GM12878 (cell line): ENCODE data around the gene ZBTB22. TPM values are rescaled to one million over a fixed set of nuclear protein-coding genes. Genes with fewer than 3 reads are reported as not detected.

ENCODE experiments used
- ATAC-seq: fragments of 200-7000 bp; cut with Tn5 transposase; 3 replicates; pipeline ENCODE4 v1.9.1; 2020; ENCODE audit warnings: mild to moderate bottlenecking, moderate library complexity
- BruUV-seq: library from RNA; stranded (reverse); fragments of 400-500 nt; replicated peaks from 2 replicates; lab custom pipeline; 2021; lab: Mats Ljungman, UMichigan
- CTCF ChIA-PET: fragments of 300-600 bp; sonication (Branson Sonifier 250); formaldehyde crosslinking; extraction: SDS; loops from one replicate; lab custom pipeline; 2021; ENCODE audit warnings: inconsistent platforms; lab: Yijun Ruan, JAX
- POLR2A ChIA-PET: fragments of 350-600 bp; formaldehyde crosslinking; extraction: SDS; loops from one replicate; lab custom pipeline; 2021; ENCODE audit warnings: inconsistent platforms; lab: Charles Lee
- RAD21 ChIA-PET: fragments of 300-600 bp; sonication (Branson Sonifier 250); formaldehyde crosslinking; loops from one replicate; lab custom pipeline; 2023; ENCODE audit warnings: antibody characterized with exemption; ENCODE audit not compliant: unreplicated experiment; lab: Charles Lee
- SMC1A ChIA-PET: fragments of 300-600 bp; sonication (Branson Sonifier 250); formaldehyde crosslinking; loops from one replicate; lab custom pipeline; 2023; ENCODE audit not compliant: unreplicated experiment, uncharacterized antibody; lab: Charles Lee
- DNase-seq: peaks from one replicate; pipeline ENCODE4 v3.0.0-alpha.2; 2011; ENCODE audit warnings: low read depth, low spot score
- FAIRE-seq: peaks from 3 replicates; lab custom pipeline; 2011; peaks lifted over from hg19 to GRCh38; lab: Jason Lieb, UNC
- H2AFZ ChIP-seq: 2 replicates; pipeline ENCODE4 v1.6.0; 2011; ENCODE audit warnings: low read depth, low read length, control low read depth; ENCODE audit not compliant: control insufficient read depth
- H3K27ac ChIP-seq: 2 replicates; pipeline ENCODE4 v1.5.1; 2011; ENCODE audit warnings: control low read depth; ENCODE audit not compliant: control insufficient read depth, insufficient read depth
- H3K27me3 ChIP-seq, 2 experiments: replicated peaks in 1 of 2; 2 replicates each; pipeline versions ENCODE4 v1.6.0 to v1.6.1; 2011; ENCODE audit warnings: low read length in 1 of 2; ENCODE audit not compliant: control insufficient read depth in 2 of 2, insufficient read depth in 2 of 2
- H3K36me3 ChIP-seq, 2 experiments: 2 replicates each; pipeline ENCODE4 v1.5.1; 2011; ENCODE audit warnings: low read length in 1 of 2; ENCODE audit not compliant: control insufficient read depth in 2 of 2, insufficient read depth in 2 of 2
- H3K4me1 ChIP-seq: 2 replicates; pipeline ENCODE4 v1.6.1; 2011; ENCODE audit warnings: mild to moderate bottlenecking, low read length, moderate library complexity, mixed read lengths; ENCODE audit not compliant: control insufficient read depth, insufficient read depth
- H3K4me2 ChIP-seq: 2 replicates; pipeline ENCODE4 v1.6.0; 2011; ENCODE audit warnings: control low read depth; ENCODE audit not compliant: control insufficient read depth, insufficient read depth
- H3K4me3 ChIP-seq: fragments of 200-600 bp; sonication (generic); 2 replicates; pipeline ENCODE4 v1.5.1; 2016
- H3K79me2 ChIP-seq: 2 replicates; pipeline ENCODE4 v1.6.0; 2011; ENCODE audit warnings: low read length; ENCODE audit not compliant: control insufficient read depth, insufficient read depth
- H3K9ac ChIP-seq: 2 replicates; pipeline ENCODE4 v1.8.0; 2011; ENCODE audit warnings: low read length, control low read depth, mixed read lengths; ENCODE audit not compliant: control insufficient read depth, insufficient read depth
- H3K9me3 ChIP-seq: replicated peaks from 3 replicates; pipeline ENCODE4 v1.5.1; 2011; ENCODE audit warnings: mild to moderate bottlenecking, low read length; ENCODE audit not compliant: control insufficient read depth, insufficient read depth
- H4K20me1 ChIP-seq: 2 replicates; pipeline ENCODE4 v1.6.0; 2011; ENCODE audit not compliant: control insufficient read depth, insufficient read depth
- ATF2 ChIP-seq: IDR thresholded peaks from 2 replicates; pipeline ENCODE4 v1.6.1; 2012; ENCODE audit warnings: low read length, inconsistent platforms
- MXI1 ChIP-seq: fragments of 150-350 bp; IDR thresholded peaks from 2 replicates; pipeline ENCODE4 v1.6.1; 2011; ENCODE audit warnings: low read depth, mild to moderate bottlenecking, inconsistent platforms, low read length, improper control_type of control experiment
- TBL1XR1 ChIP-seq: IDR thresholded peaks from 2 replicates; pipeline ENCODE4 v1.6.1; 2012; ENCODE audit warnings: low read depth, low read length, improper control_type of control experiment
- YY1 ChIP-seq: IDR thresholded peaks from 2 replicates; pipeline ENCODE4 v1.6.1; 2011; ENCODE audit warnings: low read depth, mild to moderate bottlenecking, low read length
- WGBS: methylation state at CpG from one replicate; pipeline ENCODE4 v1.1.6; 2016; ENCODE audit warnings: low lambda C conversion rate; ENCODE audit not compliant: insufficient replicate concordance, insufficient coverage; ENCODE audit errors: missing lambda C conversion rate; 5-methylcytosine and 5-hydroxymethylcytosine counted together
- in situ Hi-C: fragments of 300-500 bp; cut with MboI; formaldehyde crosslinking; loops from 9 replicates; pipeline ENCODE4 v1.14.3; 2018; ENCODE audit warnings: mixed read lengths
- intact Hi-C: fragments of 100-400 bp; cut with micrococcal nuclease; formaldehyde crosslinking; loops from one replicate; pipeline ENCODE4 v1.14.2; 2022; ENCODE audit not compliant: unreplicated experiment
- polyA plus RNA-seq, 11 experiments: library from polyadenylated mRNA; depleted of rRNA in 4 of 11; unstranded in 6 of 11; stranded (reverse) in 5 of 11; fragments of >200 nt; fragmentation: Nextera tagmentation in 4 of 11; fragmentation: Illumina TruSeq in 1 of 11; extraction: Ambion mirVana in 4 of 11; extraction: Trizol in 1 of 11; gene quantifications; 1 replicate in 1 of 11; 2 replicates in 10 of 11; pipeline versions ENCODE4 v1.2.1 to v1.2.3, GENCODE V29; 2011 to 2016; ENCODE audit warnings: inconsistent platforms in 2 of 11, missing spikeins in 2 of 11, low read depth in 1 of 11
- total RNA-seq, 4 experiments: library from RNA; depleted of rRNA in 3 of 4; stranded (reverse); fragments of >200 nt in 3 of 4; fragmentation: Illumina TruSeq in 1 of 4; extraction: Trizol in 1 of 4; gene quantifications; 2 replicates each; pipeline versions ENCODE4 v1.2.1 to v1.2.3, GENCODE V29; 2013 to 2021

ZBTB22 gene
- total and polyA plus RNA-seq, 10 of the 15 experiments (the other 5 are each of a cell fraction or from before 2014, with no cell fraction given) = 0.11 to 9.9 (median 4.8) TPM

DNA sequence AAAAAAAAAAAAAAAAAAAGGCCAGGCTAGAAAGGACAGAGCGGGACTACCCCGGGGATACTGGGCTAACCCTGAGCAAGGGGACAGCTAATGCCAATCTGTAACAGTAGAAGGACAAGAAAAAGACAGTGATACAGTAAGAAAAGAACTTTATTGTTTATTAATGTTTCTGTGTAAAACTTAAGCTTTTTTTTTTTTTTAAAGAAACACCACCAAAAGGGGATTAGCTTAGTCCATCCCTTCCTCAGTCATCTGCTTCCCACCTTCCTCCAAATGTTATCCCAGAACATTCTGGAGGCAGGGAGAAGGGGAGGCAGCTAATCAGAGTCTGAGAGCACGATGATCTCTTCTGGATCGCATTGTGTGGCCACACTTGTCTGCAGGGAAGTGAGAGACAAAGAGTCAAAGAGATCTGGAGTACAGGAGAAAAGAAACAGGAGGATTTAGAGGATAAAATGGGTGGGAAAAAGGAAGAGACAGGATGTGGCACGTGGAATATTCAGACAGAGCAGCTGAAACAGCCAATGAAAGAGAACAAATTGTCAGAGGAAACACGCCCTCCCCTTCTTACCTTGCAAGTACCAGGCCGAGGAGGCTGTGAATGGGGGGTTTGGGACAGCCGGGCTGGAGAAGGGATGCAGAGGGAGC is 1.0 kb upstream of the ZBTB22 start:
- POLR2A ChIA-PET = interaction anchor here (0.7 to 2.0 kb wide), 13 partner anchors 10 to 906 kb away, joined by 3 to 12 read pairs (median 6); partner anchors contain the start of genes B3GALT4, HLA-DPA1, PFDN6 and PHF1

More for the DNA sequence above, 1.0 kb upstream of the ZBTB22 start:
- in situ Hi-C loops = no loop called here
- no peak overlapping the region; the same call in 1 of the 2 replicates for H3K27ac ChIP-seq
- H3K36me3 ChIP-seq = peaks cover 12 to 16% of the 10 kb centered on the region in 2 experiments; a peak in 3 of 4 replicates
- H4K20me1 ChIP-seq = 0 out of 2 replicates have a peak, but pooled peaks cover 3% of the 10 kb centered on the region
- peaks cover 35% of the 10 kb centered on the region for H3K4me1 ChIP-seq
- SMC1A ChIA-PET = interaction anchor here (0.6 to 1.3 kb wide), 5 partner anchors 19 to 112 kb away, joined by 3 to 8 read pairs (median 4); partner anchors contain the start of genes PFDN6 and WDR46
- RAD21 ChIA-PET = interaction anchor here (0.7 to 2.8 kb wide), 13 partner anchors 19 to 303 kb away, joined by 3 to 22 read pairs (median 4); partner anchors contain the start of genes B3GALT4, ITPR3, PFDN6 and RGL2
- TF ChIP-seq ATF2 = 0 out of 2 replicates have a peak, but pooled peaks have one; percentile 10
- TF ChIP-seq TBL1XR1 = no peak
- no peak for TF ChIP-seq YY1
- 0 out of 2 replicates have a peak, but pooled peaks have one; percentile 4 for TF ChIP-seq MXI1
- TF ChIP-seq, all 136 proteins: peak for 2
- no TSS peak for BruUV-seq
- intact Hi-C loops = loop anchor here (5.0 kb wide), 1 partner anchor 99 kb away; the partner anchor contains the start of gene CUTA
- ATAC-seq (no peak), DNase-seq (no peak), FAIRE-seq (no peak)
- H3K9me3 ChIP-seq = no peaks in the 10 kb centered on the region
- H3K9ac ChIP-seq = peak overlapping the region; percentile 72; the same call in 1 of the 2 replicates
- H3K79me2 ChIP-seq = peaks cover 47% of the 10 kb centered on the region
- peak overlapping the region; percentile 63 for H3K4me3 ChIP-seq
- CTCF ChIA-PET = interaction anchor here (0.6 to 2.7 kb wide), 8 partner anchors 26 to 136 kb away, joined by 3 to 19 read pairs (median 4); partner anchors contain the start of genes B3GALT4, CUTA, RING1 and VPS52
- no peaks in the 10 kb centered on the region for H3K27me3 ChIP-seq
- H2AFZ ChIP-seq = no peak overlapping the region
- 39% methylated on average over 8 of the region's 8 CpGs for WGBS
- H3K4me2 ChIP-seq = peak overlapping the region; percentile 72
